DOHH2 (cell line): ENCODE measurements around the gene INPP5B.
"Not testable (repeated sequence)": the region's sequence is repeated elsewhere in the genome, so short reads cannot be mapped to it uniquely, and the experiment has no call there.

ENCODE experiments used
- H3F3A ChIP-seq: fragments of 200-600 bp; sonication (generic), shearing (Covaris generic); 2 replicates; pipeline ENCODE4 v1.6.0; 2016; ENCODE audit warnings: antibody characterized with exemption, mild to moderate bottlenecking; ENCODE audit not compliant: control insufficient read depth, insufficient read depth
- H3K27ac ChIP-seq: fragments of 200-600 bp; sonication (generic); 2 replicates; pipeline ENCODE4 v1.5.1; 2014; ENCODE audit warnings: low read depth, mild to moderate bottlenecking, low read length, moderate library complexity
- H3K27me3 ChIP-seq: fragments of 200-600 bp; sonication (generic); 2 replicates; pipeline ENCODE4 v1.6.1; 2014; ENCODE audit warnings: mild to moderate bottlenecking, low read length, mixed read lengths; ENCODE audit not compliant: control insufficient read depth
- H3K36me3 ChIP-seq: fragments of 200-600 bp; sonication (generic); 2 replicates; pipeline ENCODE4 v1.6.1; 2014; ENCODE audit warnings: mild to moderate bottlenecking, low read length, moderate library complexity, mixed read lengths; ENCODE audit not compliant: control insufficient read depth
- H3K4me1 ChIP-seq: fragments of 200-600 bp; sonication (generic); 2 replicates; pipeline ENCODE4 v1.6.1; 2014; ENCODE audit warnings: mild to moderate bottlenecking, low read length, mixed read lengths; ENCODE audit not compliant: control insufficient read depth
- H3K4me2 ChIP-seq: fragments of 200-600 bp; sonication (generic); 2 replicates; pipeline ENCODE4 v1.6.0; 2014; ENCODE audit warnings: mild to moderate bottlenecking, low read length, moderate library complexity
- H3K4me3 ChIP-seq: fragments of 200-600 bp; sonication (generic); 2 replicates; pipeline ENCODE4 v1.5.1; 2014; ENCODE audit warnings: mild to moderate bottlenecking, low read length, mixed read lengths
- H3K79me2 ChIP-seq: fragments of 200-600 bp; sonication (generic); 2 replicates; pipeline ENCODE4 v1.6.1; 2014; ENCODE audit warnings: mild to moderate bottlenecking, low read length, mixed read lengths; ENCODE audit not compliant: control insufficient read depth
- H3K9me2 ChIP-seq: fragments of 200-600 bp; sonication (generic); replicated peaks from 2 replicates; pipeline ENCODE4 v1.6.1; 2014; ENCODE audit warnings: mild to moderate bottlenecking, low read length, mixed read lengths; ENCODE audit not compliant: control insufficient read depth
- H3K9me3 ChIP-seq: fragments of 200-600 bp; sonication (generic); 2 replicates; pipeline ENCODE4 v1.6.1; 2014; ENCODE audit warnings: antibody characterized with exemption, low read length, mixed read lengths; ENCODE audit not compliant: control insufficient read depth, insufficient read depth
- H4K20me1 ChIP-seq: fragments of 200-600 bp; sonication (generic); 2 replicates; pipeline ENCODE4 v1.6.0; 2014; ENCODE audit warnings: low read depth, mild to moderate bottlenecking, antibody characterized with exemption, low read length, moderate library complexity; ENCODE audit not compliant: control insufficient read depth, insufficient read depth
- CTCF ChIP-seq: fragments of 200-600 bp; sonication (generic); IDR thresholded peaks from one replicate; pipeline ENCODE4 v1.5.1; 2014; ENCODE audit warnings: antibody characterized with exemption, mild to moderate bottlenecking, low read depth, low read length; ENCODE audit not compliant: poor library complexity, severe bottlenecking
- EZH2phosphoT487 ChIP-seq: fragments of 200-600 bp; sonication (generic); IDR thresholded peaks from 2 replicates; pipeline ENCODE4 v1.6.1; 2017; ENCODE audit warnings: borderline replicate concordance, mild to moderate bottlenecking, antibody characterized with exemption, low read length, moderate library complexity, mixed read lengths

Gene INPP5B

GRCh38 chr1:37974567-37974966, 27.7 kb upstream of the INPP5B start:
- Histone ChIP-seq H3K27ac (no peak overlapping the region), H3K4me2 (no peak overlapping the region), H3K27me3 (no peaks in the 10 kb centered on the region), H3K36me3 (peaks cover 71% of the 10 kb centered on the region), H3F3A (no peaks in the 10 kb centered on the region), H3K79me2 (peaks cover 15% of the 10 kb centered on the region), H4K20me1 (no peaks in the 10 kb centered on the region), H3K4me3 (no peak overlapping the region), H3K9me2 (no peaks in the 10 kb centered on the region), H3K4me1 (no peaks in the 10 kb centered on the region), H3K9me3 (no peaks in the 10 kb centered on the region)
- TF ChIP-seq CTCF (no peak), EZH2phosphoT487 (no peak)

- H3K9me3 ChIP-seq, H3K4me1 ChIP-seq, H3K27ac ChIP-seq, H3K4me2 ChIP-seq, H4K20me1 ChIP-seq, H3K9me2 ChIP-seq, H3F3A ChIP-seq, H3K4me3 ChIP-seq, H3K27me3 ChIP-seq: not testable (repeated sequence)
- Histone ChIP-seq H3K36me3 (peaks cover 71% of the 10 kb centered on the region), H3K79me2 (peaks cover 15% of the 10 kb centered on the region)
Measured at GRCh38 chr1:37973684-37974083, 26.8 kb upstream of the INPP5B start.

GRCh38 chr1:37965301-37965700, 18.4 kb upstream of the INPP5B start:
- Histone ChIP-seq H3K27ac (no peak overlapping the region), H3K36me3 (peaks cover 60% of the 10 kb centered on the region), H3F3A (no peaks in the 10 kb centered on the region), H3K4me2 (no peak overlapping the region), H4K20me1 (no peaks in the 10 kb centered on the region), H3K79me2 (no peaks in the 10 kb centered on the region), H3K9me3 (no peaks in the 10 kb centered on the region), H3K4me1 (no peaks in the 10 kb centered on the region), H3K27me3 (no peaks in the 10 kb centered on the region), H3K4me3 (no peak overlapping the region), H3K9me2 (no peaks in the 10 kb centered on the region)
- TF ChIP-seq CTCF (no peak), EZH2phosphoT487 (no peak)

- H3K4me1 ChIP-seq: not testable (repeated sequence)
Measured at GRCh38 chr1:37964106-37964505, 17.3 kb upstream of the INPP5B start.

More at GRCh38 chr1:37964106-37964505, 17.3 kb upstream of the INPP5B start:
- H3K27ac ChIP-seq, H3F3A ChIP-seq, H3K4me2 ChIP-seq, H3K79me2 ChIP-seq, H3K4me3 ChIP-seq, H4K20me1 ChIP-seq, H3K9me3 ChIP-seq, H3K27me3 ChIP-seq, H3K9me2 ChIP-seq: not testable (repeated sequence)
- H3K36me3 ChIP-seq: peaks cover 63% of the 10 kb centered on the region
